Upper lobe of left lung (tissue), 6 donors: ENCODE measurements around the gene GTPBP1. TPM values are rescaled to one million over a fixed set of nuclear protein-coding genes. Genes with fewer than 3 reads are reported as not detected.
A peak's percentile ranks its signal among the peaks of the same experiment; 100 is the strongest.

Source experiments
- ATAC-seq, 2 donors: fragments of 200-7000 bp; cut with Tn5 transposase; one replicate each; pipeline ENCODE4 v1.9.1; 2022; ENCODE audit warnings: mild to moderate bottlenecking in 2 of 2, moderate library complexity in 2 of 2; ENCODE audit not compliant: low FRiP score in 2 of 2
- DNase-seq, 2 donors: peaks; one replicate each; pipeline ENCODE4 v3.0.0-alpha.2; 2019 to 2020
- H3K27ac ChIP-seq, 4 donors: fragments of 200-600 bp; sonication (generic); one replicate each; pipeline ENCODE4 v1.5.1; 2016 to 2019
- H3K27me3 ChIP-seq, 4 donors: fragments of 200-600 bp; sonication (generic); one replicate each; pipeline ENCODE4 v1.5.1; 2017 to 2019
- H3K36me3 ChIP-seq, 4 donors: fragments of 200-600 bp; sonication (generic); one replicate each; pipeline ENCODE4 v1.5.1; 2016 to 2019
- H3K4me1 ChIP-seq, 4 donors: fragments of 200-600 bp; sonication (generic); one replicate each; pipeline ENCODE4 v1.5.1; 2018 to 2019
- H3K4me3 ChIP-seq, 4 donors: fragments of 200-600 bp; sonication (generic); one replicate each; pipeline ENCODE4 v1.5.1; 2017 to 2019; ENCODE audit warnings: mild to moderate bottlenecking in 2 of 4, moderate library complexity in 1 of 4
- H3K9me3 ChIP-seq, 4 donors: fragments of 200-600 bp; sonication (generic); one replicate each; pipeline ENCODE4 v1.5.1; 2018 to 2019
- EP300 ChIP-seq, 4 donors: sonication (generic); formaldehyde crosslinking; IDR thresholded peaks; one replicate each; pipeline ENCODE4 v1.5.1; 2017; ENCODE audit warnings: antibody characterized with exemption in 4 of 4, control low read depth in 2 of 4
- POLR2A ChIP-seq, 4 donors: fragments of 450-650 bp; IDR thresholded peaks; one replicate each; pipeline ENCODE4 v1.5.1; 2016 to 2017; ENCODE audit warnings: antibody characterized with exemption in 4 of 4, mild to moderate bottlenecking in 2 of 4
- POLR2AphosphoS5 ChIP-seq, 2 donors: sonication (generic); formaldehyde crosslinking; IDR thresholded peaks; one replicate each; pipeline ENCODE4 v1.5.1; 2017; ENCODE audit warnings: antibody characterized with exemption in 2 of 2
- WGBS, 2 donors: methylation state at CpG; one replicate each; pipeline ENCODE4 v1.1.5; 2017 to 2018; 5-methylcytosine and 5-hydroxymethylcytosine counted together
- total RNA-seq, 6 donors: library from RNA; depleted of rRNA in 4 of 6; stranded (reverse); fragments of >200 nt in 4 of 6; gene quantifications; one replicate each; pipeline versions ENCODE4 v1.1.0 to v1.2.1, GENCODE V29; 2016 to 2021
- TF ChIP-seq, protein P1 (sequence below), 6 experiments: fragments of 450-650 bp in 4 of 6; fragments of 200-600 bp in 2 of 6; sonication (generic) in 2 of 6; IDR thresholded peaks; one replicate each; pipeline ENCODE4 v1.5.1; 2016 to 2019; ENCODE audit warnings: antibody characterized with exemption in 6 of 6
- donor health status: DM: no; HTN: no; CAD: no; lungs with moderate emphysema.
- donor health status: DM: no; HTN: yes; CAD: no; lungs with severe emphysema.

GTPBP1 gene
- total RNA-seq, 6 donors from 2014 or later, result 57.9 to 176 (median 73.6) TPM

- Histone ChIP-seq H3K4me1 (peaks cover 15 to 31% (median 22%) of the 10 kb centered on the region in 4 donors), H3K4me3 (no peak overlapping the region), H3K36me3 (peaks cover 26 to 100% (median 79%) of the 10 kb centered on the region in 4 donors), H3K27me3 (no peaks in the 10 kb centered on the region), H3K27ac (peak overlapping the region; percentile 6 to 65 (median 56)), H3K9me3 (no peaks in the 10 kb centered on the region)
- TF ChIP-seq, protein P1, sequence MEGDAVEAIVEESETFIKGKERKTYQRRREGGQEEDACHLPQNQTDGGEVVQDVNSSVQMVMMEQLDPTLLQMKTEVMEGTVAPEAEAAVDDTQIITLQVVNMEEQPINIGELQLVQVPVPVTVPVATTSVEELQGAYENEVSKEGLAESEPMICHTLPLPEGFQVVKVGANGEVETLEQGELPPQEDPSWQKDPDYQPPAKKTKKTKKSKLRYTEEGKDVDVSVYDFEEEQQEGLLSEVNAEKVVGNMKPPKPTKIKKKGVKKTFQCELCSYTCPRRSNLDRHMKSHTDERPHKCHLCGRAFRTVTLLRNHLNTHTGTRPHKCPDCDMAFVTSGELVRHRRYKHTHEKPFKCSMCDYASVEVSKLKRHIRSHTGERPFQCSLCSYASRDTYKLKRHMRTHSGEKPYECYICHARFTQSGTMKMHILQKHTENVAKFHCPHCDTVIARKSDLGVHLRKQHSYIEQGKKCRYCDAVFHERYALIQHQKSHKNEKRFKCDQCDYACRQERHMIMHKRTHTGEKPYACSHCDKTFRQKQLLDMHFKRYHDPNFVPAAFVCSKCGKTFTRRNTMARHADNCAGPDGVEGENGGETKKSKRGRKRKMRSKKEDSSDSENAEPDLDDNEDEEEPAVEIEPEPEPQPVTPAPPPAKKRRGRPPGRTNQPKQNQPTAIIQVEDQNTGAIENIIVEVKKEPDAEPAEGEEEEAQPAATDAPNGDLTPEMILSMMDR (IDR thresholded peaks at IDR 0.05), result peak; percentile 62 to 77 (median 73)
- TF ChIP-seq EP300 (IDR thresholded peaks at IDR 0.05), result no peak
- peak in 1 of 2 donors; percentile 44 for DNase-seq
- 22 to 29% methylated on average over 4 of the region's 4 CpGs for WGBS, 2 donors
- ATAC-seq, result peak; percentile 51
These were observed 27.6 kb downstream of the GTPBP1 start for GRCh38 chr22:38733329-38733723.

GRCh38 chr22:38733724-38734381 lies 28.1 kb downstream of the GTPBP1 start:
- Histone ChIP-seq H3K9me3 (no peaks in the 10 kb centered on the region), H3K4me1 (peaks cover 15 to 31% (median 22%) of the 10 kb centered on the region in 4 donors), H3K27me3 (no peaks in the 10 kb centered on the region), H3K27ac (peak overlapping the region; percentile 6 to 65 (median 56)), H3K4me3 (no peak overlapping the region), H3K36me3 (peaks cover 26 to 100% (median 79%) of the 10 kb centered on the region in 4 donors)
- TF ChIP-seq POLR2A (IDR thresholded peaks at IDR 0.05) (no peak), POLR2AphosphoS5 (IDR thresholded peaks at IDR 0.05) (no peak), EP300 (IDR thresholded peaks at IDR 0.05) (no peak)
- TF ChIP-seq, protein P1 (IDR thresholded peaks at IDR 0.05), result no peak
- peak in 1 of 2 donors; percentile 57 for DNase-seq
- WGBS, 2 donors, result 66 to 67% methylated on average over 1 to 7 of the region's 8 CpGs
- ATAC-seq, result peak; percentile 12 to 15

DNA sequence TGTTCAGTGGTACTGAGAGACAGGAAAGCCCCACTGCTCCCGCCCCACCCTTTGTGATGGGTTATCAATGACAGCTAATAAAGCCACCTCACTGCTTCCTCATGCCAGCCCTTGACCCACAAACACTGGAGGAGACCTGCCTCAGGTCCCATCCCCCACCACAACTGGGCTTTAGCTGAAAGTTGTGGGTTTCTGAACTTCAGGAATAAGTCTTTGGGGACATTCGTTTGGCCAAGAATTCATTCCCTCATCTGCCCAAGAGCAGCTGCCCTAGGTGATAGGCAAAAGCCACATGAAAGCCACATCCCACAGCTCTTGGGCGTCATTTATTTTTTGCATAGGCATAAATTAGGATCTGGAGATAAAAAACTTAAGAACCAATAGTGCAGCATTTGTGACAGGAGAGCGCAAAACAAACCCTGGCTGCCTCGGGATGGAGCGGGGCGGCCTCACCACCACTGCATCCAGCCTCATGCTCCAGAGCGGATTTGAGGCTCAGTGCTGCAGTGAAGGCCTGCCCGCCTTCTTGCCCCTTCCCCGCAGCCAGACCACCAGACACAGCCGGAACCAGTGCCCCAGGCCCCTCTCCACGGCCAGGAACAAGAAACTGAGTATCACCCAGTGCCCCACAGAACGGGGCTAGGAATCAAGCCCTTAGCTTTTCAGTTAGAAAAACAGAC lies 28.8 kb downstream of the GTPBP1 start:
- 83 to 89% methylated on average over 12 to 13 of the region's 13 CpGs for WGBS, 2 donors
- ATAC-seq (no peak), DNase-seq (no peak)
- Histone ChIP-seq H3K4me3 (no peak overlapping the region), H3K9me3 (no peaks in the 10 kb centered on the region), H3K36me3 (peaks cover 26 to 100% (median 79%) of the 10 kb centered on the region in 4 donors), H3K27me3 (no peaks in the 10 kb centered on the region), H3K27ac (peak overlapping the region in 3 of 4 donors; percentile 50 to 65 (median 63)), H3K4me1 (peaks cover 15 to 31% (median 22%) of the 10 kb centered on the region in 4 donors)
- TF ChIP-seq, protein P1 (IDR thresholded peaks at IDR 0.05), result no peak
- TF ChIP-seq EP300 (IDR thresholded peaks at IDR 0.05), result no peak
- no peak for TF ChIP-seq POLR2A (IDR thresholded peaks at IDR 0.05)
- TF ChIP-seq POLR2AphosphoS5 (IDR thresholded peaks at IDR 0.05), result no peak

DNA sequence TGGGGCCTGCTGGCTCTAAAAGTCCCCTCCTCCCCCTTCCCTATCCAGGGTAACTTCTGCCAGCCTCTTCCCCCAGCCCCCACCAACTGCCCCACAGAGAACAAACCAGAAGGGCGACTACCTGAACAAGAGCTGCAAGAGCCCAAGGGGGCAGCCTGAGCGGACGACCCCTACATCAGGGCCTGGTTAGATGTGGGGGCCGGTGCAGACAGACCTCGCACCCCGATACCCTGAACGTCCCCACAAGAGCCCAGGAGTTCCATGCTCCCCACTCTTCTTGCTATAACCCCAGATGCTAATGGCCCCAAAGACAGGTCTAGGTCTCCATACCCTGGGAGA lies 29.4 kb downstream of the GTPBP1 start:
- TF ChIP-seq POLR2A (IDR thresholded peaks at IDR 0.05) (no peak), EP300 (IDR thresholded peaks at IDR 0.05) (no peak), POLR2AphosphoS5 (IDR thresholded peaks at IDR 0.05) (no peak)
- TF ChIP-seq, protein P1 (IDR thresholded peaks at IDR 0.05), result no peak
- Histone ChIP-seq H3K9me3 (no peaks in the 10 kb centered on the region), H3K36me3 (peaks cover 30 to 100% (median 79%) of the 10 kb centered on the region in 4 donors), H3K4me3 (no peak overlapping the region), H3K27ac (peak overlapping the region in 3 of 4 donors; percentile 2 to 53 (median 35)), H3K27me3 (no peaks in the 10 kb centered on the region), H3K4me1 (peaks cover 15 to 31% (median 22%) of the 10 kb centered on the region in 4 donors)
- DNase-seq (no peak), ATAC-seq (no peak)
- 93% methylated on average over 7 of the region's 7 CpGs; no CpG with 5 or more reads in 1 of the 2 donors for WGBS, 2 donors
